ENCODE measurements around the gene TP53BP2.
"Not testable (repeated sequence)": the region's sequence is repeated elsewhere in the genome, so short reads cannot be mapped to it uniquely, and the experiment has no call there.

Gene TP53BP2

DNA sequence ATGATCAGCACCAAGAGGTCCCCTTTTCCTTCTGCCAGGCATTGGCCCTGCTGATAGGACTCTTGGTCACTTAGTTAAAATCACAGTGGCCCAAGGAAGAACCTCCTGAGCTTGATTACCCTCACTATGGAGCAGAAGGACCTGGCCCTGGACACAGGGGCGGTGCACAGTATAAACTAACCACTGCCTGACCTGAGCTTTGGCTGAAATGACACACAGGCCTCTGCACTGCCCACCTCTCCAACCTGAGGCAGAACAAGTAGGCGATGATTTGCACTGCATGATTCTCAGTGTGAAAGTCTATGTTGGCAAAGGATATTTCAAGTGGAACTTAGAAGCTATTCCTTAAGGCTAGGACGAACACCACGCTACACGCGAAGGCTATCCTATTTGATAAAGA is 84.9 kb downstream of the TP53BP2 start:
- DNase-seq: no peak

DNA sequence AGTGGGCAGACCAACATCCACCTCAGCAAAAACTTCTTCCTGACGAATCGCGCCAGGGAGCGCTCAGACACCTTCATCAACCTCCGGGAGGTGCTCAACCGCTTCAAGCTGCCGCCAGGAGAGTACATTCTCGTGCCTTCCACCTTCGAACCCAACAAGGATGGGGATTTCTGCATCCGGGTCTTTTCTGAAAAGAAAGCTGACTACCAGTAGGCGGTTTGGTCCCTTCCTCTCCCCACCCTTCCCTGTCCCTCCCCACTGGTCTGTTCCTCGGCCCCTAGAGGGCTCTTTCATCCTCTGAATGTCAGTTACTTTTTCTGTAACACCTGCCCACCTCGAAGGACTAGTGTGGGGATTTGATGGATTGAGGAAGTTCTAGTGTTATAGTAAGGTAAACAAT is 86.5 kb downstream of the TP53BP2 start:
- no peak for DNase-seq

DNA sequence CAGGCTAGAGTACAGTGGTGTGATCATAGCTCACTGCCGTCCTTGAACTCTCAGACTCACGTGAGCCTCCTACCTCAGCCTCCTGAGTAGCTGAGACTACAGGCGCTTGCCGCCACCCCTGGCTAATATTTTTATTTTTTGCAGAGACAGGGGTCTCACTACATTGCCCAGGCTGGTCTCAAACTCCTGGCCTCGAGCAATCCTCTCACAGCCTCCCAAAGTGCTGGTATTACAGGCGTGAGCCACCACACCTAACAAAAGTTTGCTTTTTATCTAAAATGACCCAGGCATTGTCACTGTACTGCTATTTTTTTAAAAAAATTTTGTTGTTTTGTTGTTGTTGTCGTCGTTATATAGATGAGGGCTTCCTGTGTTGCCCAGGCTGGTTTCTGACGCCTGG is 87.0 kb downstream of the TP53BP2 start:
- DNase-seq: no peak

DNA sequence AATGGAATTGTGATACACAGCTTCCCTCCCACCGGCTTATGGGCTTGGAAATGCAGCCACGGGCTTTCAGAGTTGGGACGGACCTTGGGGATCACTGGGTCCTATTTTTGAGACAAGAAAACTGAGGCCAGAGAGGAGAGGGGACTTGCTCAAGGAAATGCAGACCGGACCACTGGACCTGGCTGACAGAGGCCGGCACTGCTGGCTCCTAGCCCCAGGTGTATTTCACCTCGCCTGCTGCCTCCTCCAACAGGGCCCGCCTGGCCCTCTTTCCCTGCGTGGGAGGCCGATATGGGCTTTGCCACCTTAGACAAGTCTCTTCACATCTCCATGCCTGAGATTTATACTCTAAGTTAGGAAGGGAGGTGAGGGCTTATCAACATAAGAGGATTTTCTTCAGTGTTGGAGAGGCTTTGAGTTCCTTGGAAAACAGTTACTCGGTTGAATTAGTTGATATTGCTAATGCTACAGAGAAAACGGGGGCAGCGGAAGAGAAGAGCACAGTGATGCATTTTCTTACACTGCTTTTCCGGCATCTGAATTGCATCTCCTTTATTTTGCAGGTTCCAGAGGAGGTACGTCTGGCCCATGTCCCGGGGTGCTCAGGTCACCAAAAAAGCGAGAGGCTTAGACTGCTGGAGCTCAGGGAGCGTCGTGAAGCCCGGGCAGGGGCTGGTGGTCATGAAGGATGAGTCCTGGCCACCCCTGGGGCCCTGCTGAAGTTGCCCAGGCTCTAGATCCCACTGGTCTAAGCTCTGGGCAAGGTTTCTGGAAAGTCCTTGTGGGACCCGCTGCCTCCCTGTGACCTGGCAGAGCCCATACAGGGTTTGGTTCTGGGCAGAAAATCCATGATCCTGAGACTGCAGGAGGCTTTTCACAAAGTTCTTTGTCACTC is 88.7 kb downstream of the TP53BP2 start:
- DNase-seq: no peak

DNA sequence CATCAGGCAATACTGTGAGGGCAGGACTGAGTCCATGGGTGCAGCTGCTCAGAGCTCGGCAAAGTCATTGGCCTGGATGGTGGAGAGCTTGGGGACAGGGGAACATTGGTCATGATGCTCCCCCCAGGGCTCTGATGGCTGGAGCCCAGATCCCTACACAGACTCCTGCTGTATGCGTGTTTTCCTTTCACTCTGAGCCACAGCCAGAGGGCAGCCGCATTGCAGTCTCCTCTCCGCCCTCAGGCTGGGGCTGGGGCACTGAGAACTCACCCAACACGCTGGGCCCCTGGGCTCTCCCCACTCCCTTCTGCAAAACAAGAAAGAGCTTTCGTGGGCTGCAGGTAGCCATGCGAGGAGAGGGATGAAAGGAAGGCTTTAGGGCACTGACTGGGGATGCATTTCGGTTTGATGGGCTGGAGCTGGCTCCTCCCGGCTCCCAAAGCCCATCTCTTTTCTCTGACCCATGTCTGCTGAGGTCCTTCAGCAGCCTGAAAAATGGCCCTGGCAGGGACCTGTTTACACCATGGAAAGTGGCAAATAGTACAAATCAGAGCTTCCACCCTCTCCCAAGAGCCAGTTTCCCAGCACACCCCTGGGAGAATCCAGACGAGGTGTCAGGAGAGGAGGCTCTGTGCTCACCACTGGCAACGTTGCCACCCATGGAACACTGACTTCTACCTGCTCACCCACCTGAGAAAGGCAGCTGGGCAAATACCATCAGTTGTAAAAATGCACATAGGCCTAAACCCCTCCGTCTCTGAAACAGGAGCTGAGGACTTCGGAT is 89.6 kb downstream of the TP53BP2 start:
- DNase-seq: no peak

DNA sequence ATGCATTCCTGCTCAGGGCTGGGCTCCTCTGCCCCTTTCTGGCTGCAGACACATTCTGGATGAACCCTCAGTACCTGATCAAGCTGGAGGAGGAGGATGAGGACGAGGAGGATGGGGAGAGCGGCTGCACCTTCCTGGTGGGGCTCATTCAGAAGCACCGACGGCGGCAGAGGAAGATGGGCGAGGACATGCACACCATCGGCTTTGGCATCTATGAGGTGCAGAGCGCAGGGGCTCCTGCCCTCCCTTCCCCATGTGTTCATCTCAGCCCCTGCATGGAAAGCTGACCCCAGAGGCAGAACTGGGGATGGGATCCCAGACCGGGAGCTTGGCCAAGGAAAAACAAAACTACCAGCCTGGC is 90.3 kb downstream of the TP53BP2 start:
- no peak for DNase-seq

DNA sequence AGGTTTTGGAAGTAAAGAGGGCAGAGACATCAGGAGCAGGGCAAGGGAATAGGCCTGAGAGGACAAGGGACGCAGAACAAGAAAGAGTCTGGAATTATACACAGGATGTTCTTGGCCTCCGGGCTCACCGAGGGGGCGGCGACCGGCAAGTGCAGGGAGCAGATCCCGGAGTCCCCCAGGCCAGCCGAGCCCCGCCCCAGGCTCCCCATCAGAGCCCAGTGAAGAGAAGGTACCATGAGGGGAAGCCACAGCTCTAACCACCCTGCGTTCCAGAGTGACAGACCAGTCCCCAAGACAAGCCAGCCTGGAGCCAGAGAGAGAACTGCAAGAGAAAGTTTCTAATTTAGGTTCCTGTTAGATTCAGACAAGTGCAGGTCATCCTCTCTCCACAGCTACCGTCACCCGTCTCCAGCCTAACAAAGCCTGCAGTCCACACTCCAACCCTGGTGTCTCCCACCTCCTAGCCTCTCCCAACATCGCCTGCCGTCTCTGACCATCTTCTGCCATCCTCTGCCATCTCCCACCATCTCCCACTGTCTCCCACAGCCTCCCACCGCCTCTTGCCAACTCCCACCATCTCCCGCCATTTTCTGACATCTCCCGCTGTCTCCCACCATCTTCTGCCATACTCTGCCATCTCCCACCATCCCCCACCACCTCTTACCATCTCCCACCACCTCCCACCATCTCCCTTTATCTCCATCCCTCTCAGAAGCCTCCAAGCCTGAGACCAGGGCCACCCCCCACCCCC is 90.9 kb downstream of the TP53BP2 start:
- DNase-seq: no peak

DNA sequence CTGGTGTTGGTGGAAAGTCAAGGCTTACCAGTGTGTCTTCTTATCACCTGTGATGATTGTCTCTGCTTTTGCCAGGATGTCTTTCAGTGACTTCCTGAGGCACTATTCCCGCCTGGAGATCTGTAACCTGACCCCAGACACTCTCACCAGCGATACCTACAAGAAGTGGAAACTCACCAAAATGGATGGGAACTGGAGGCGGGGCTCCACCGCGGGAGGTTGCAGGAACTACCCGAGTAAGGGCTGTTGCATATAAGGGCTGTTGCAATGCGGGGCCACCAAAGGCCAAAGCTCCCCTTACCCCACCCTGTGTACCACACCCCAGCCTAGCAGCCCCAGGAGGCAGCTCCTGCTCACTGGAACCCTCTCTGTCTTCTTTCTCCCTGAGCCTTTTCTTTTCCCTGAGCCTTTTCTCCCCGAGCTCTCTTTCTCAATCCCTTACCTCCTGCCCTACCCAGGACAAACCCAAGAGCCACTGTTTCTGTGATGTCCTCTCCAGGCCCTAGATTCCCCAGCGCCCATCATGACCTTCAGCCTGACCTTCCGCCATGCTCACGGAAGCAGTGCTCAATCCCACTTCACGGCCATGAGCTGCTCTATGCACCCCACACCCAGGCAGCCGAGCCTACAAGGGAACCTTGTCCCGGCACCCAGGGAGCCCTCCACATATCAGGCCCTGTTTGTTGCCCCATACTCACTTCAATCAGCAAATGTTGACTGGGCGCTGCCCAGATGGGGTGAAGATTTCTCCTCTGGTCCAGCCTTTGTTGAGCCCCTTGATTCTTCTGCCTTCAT is 92.8 kb downstream of the TP53BP2 start:
- no peak for DNase-seq

DNA sequence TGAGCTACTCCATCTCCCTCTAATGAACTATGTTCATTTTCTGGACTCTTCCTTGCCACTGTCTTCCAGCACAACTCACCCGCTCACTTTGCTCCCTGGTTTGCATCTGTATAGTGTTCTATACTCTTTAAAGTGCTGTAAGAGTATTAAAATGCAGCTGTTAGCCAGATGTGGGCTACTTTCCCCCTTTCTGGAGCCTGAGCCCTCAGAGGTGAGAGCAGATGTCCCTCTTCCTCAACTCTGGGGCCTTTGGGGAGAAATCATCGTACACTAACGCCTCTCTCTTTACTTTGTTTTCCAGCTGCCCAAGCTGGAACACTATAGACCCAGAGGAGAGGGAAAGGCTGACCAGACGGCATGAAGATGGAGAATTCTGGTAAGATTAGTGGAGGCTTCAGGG is 94.1 kb downstream of the TP53BP2 start:
- DNase-seq: no peak

DNA sequence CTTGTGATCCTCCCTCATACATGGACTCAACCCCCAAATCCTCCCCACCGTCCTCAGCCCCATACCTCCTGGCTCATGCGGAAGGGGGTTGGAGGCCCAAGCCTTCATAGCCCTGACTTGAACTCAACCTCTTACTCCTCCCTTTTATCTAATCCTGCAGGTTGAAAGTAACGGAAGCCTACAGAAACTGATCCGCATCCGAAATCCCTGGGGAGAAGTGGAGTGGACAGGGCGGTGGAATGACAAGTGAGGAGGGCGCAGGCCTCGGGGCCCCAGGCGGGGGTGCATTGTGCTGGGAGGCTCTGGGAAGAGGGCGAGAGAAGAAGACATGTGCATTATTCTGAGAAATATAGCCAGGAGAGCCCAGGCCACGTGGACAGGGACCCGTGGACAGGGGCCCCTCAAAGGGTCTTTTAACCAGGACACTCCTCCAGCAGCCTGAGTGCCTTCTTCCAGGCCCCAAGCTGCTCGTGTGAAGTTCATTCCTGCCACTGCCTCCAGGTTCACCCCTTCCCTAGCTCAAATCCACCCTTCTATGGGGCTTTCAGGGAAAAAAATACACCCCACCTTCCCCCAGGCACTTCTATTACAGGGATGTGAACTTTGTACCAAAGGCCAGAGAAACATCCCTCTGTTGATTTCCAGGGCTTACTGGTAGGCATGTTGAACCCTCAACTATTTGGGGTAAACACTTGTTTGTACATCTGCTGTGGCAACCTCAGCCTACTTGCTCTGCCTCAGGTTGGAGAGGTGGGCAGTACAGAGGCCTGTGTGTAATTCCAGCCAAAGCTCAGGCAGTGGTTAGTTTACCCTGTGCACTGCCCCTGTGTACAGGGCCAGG is 94.8 kb downstream of the TP53BP2 start:
- no peak for DNase-seq

DNA sequence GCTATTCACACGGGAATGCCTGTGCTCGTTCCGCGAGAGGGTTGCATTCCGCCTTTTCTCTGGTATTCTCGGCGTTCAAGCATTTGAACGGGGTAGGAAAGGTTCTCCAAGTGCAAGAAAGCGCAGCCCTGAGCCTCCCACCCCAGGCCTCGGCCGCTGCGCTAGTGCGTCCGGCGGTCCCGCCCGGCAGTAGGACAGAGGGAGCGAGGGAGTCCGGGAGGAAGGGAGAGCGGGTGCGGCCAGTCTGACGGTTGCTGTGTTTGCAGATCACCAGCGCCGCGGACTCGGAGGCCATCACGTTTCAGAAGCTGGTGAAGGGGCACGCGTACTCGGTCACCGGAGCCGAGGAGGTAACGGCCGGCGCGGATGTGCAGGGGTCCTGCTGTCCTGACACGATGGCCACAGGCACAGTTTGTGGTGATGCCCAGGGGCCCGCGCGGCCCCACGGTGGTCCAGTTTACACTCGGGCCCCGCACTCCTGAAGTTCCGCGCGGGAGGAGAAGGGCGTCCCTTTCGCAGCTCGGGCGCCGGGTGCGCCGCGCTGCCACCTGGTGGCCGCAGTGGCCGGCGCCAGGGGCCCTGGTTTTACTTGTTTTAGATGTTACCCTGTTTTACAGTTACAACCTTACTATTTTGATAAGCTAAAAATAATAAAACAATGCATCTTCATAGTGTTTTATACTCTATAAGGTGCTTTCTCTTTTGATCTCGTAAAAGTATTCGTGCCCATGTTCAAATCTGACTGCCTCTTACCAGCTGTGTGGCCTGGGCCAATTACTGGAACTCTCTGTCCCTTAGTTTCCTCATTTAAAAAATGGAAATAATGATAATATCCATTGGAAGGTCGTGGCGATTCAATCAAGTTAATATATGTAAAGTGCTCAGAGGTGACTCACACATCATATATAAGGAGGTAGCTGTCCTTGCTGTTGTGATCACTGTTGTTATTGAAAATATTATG is 96.7 kb downstream of the TP53BP2 start:
- no peak for DNase-seq

DNA sequence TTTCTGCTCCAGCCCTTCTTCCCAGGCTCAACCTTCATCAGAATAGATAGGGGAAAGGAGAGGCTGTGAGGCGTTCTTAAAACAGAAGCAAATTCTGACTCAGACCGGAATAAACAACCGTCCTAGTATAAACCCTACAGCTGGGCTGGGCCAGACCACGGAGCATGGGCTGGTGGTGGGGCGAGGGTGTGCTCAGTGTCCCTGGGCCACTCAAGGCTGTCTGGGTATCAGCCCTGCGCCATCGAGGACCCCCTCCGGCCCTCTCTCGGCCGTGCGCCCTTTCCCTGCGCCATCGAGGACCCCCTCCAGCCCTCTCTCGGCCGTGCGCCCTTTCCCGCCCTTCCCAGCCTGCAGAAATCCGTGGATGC is 97.4 kb downstream of the TP53BP2 start:
- DNase-seq: no peak

DNA sequence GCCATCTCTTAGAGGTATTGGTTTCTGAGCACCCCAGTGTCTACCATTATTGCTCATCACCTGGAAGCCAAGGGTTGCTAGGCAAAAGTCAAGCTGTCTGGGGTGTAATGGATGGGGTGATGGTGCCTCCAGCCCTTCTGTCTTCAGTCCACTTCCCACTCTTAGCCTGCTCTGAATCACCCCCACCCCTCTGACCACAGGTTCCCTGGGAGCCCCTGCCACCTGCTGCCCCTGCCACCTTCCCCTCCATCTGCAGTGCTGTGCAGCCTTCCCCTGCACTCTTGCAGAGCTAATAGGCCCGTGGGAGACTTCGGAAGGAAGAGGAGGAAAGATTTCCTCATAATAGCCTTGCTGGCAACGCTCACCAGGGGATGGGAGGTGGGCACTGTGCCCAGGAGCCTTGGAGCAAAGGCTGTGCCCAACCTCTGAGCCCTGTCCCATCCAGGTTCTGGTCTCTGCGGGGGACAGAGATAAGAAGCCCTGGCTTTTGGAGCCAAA is 97.9 kb downstream of the TP53BP2 start:
- no peak for DNase-seq

DNA sequence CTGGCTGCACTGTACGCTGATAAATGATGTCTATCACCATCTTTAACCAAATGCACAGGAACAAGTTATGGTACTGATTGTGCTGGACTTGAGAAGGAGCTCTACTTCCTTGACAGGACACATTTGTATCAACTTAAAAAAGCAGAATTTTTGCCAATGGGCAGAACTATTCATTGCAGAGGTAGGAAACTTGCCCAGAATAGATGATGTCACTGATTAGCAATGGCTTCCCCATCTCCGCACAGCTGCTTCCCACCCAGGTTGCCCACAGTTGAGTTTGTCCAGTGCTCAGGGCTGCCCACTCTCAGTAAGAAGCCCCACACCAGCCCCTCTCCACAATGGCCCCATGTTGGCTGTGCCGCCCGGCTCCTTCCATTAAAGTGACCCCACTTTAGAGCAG is 100.0 kb downstream of the TP53BP2 start:
- no peak for DNase-seq

DNA sequence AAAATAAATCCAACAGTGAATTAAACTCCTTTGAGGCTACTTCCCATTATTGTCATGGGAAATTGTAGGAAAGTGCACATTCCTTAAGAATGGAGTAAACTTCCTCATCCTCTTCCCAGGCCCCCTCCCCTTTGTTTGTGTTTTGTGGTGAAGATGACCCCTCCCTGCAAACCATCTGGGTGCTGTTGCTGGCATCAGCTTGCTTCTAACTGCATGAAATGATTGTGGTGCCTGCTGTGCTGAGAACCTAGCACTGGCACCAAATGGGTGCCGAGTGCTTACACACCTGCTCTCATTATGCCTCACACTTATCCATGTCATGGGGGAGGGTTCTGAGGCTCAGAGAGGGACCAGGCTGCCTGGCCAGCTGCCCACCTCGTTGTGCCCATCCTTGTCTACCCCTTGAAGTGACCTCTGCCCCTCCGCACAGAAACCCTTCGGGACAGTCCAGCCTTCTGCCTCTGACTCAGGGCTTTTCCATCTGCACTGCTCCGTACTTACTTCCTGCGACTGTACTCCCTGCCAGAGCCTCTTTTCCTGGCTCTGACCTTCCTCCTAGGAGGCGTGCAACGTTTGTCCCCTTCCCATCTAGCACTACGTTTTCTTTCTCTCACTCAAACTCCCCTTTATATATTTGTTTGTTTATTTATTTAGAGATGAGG is 102.8 kb downstream of the TP53BP2 start:
- no peak for DNase-seq

DNA sequence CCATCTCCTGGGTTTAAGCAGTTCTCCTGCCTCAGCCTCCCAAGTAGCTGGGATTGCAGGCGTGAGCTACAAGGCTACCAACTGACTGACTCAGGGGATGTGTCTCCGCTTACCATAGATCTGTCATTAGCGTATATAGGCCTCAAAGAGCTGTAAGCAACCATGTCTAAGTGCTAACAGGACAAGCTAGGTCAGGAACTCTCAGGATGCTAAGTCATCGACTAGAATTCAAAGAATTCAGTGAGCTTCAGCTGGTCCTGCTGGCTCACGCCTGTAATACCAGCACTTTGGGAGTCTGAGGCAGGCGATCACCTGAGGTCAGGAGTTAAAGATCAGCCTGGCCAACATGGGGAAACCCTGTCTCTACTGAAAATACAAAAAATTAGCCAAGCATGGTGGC is 103.9 kb downstream of the TP53BP2 start:
- DNase-seq: no peak

DNA sequence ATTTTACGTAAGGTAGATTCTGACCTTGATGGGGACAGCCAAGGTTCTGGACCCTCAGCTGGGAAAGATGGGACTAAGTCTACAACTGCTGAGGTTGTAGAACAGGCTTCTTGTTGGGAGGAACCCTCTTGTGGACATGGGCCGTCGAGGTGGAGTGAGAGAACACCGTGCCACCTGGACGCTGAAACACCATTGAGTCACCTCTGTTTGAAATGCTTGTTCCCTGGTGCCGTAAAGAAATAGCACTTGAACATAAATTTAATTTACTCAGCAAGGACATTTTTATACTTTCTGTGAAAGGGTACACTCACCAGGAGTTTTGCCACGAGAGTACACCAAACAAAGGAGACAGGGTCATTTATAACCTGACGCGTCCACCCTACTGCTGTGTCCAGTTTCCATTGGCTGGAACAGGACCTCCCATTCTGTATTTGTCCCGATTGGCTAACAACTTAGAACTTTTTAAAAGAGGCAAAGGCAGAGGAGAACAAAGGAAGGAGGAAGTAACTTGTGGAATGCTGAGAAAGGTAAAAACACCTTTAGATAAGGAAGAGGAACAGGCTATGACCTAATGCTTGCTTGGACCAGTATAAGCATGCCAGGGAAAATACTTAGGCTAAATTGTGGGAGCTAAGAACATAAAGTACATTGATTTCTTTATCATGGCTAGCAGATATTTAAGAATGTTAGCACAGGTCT is 105.6 kb downstream of the TP53BP2 start:
- not testable (repeated sequence) for DNase-seq

DNA sequence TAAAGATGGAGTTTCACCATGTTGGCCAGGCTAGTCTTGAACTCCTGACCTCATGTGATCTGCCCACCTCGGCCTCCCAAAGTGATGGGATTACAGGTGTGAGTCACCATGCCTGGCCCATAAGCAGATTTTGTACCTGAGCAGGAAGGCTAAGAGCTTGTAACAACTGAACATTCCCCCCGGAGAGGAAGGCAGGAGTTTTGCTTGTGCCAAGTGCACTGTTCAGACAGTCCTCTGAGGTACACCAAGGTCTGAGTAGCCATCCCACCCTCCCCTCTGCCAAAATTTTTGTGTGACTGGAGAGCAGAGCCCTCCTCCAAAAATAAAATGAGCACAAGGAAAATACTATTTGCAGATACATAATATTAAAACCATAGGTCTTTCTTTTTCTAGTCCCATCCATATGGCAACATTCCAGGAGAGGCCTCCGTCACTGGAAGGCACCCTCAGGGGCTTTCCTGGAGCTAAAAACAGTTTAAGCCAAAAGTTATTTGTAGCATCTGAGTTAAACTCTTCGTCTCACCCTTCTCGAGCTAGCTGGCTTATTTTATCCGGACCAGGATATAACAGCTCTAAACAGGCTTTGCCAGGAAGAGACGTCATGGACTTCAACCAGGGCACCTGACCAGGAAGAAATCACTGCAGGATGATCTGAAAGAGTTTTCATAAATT is 106.2 kb downstream of the TP53BP2 start:
- no peak for DNase-seq
